Psoas muscle (tissue), 8 donors: ENCODE measurements around the gene SLC13A3. TPM values are rescaled to one million over a fixed set of nuclear protein-coding genes. Genes with fewer than 3 reads are reported as not detected.

Source experiments
- ATAC-seq, 4 donors: fragments of 200-7000 bp; cut with Tn5 transposase; one replicate each; pipeline ENCODE4 v1.9.1; 2020; ENCODE audit warnings: moderate library complexity in 3 of 4, mild to moderate bottlenecking in 2 of 4
- DNase-seq, 2 donors: peaks; one replicate each; pipeline ENCODE4 v3.0.0-alpha.2; 2020
- H3K27ac ChIP-seq: fragments of 200-600 bp; one replicate; pipeline ENCODE4 v1.8.0; 2022
- H3K27me3 ChIP-seq, 3 donors: fragments of 200-600 bp in 1 of 3; one replicate each; pipeline versions ENCODE4 v1.6.1 to v1.8.0; 2013 to 2022; ENCODE audit warnings: low read length in 2 of 3, mild to moderate bottlenecking in 2 of 3, moderate library complexity in 1 of 3; ENCODE audit not compliant: insufficient read depth in 3 of 3
- H3K36me3 ChIP-seq, 2 donors: fragments of 200-600 bp in 1 of 2; one replicate each; pipeline versions ENCODE4 v1.6.1 to v1.8.0; 2013 to 2022; ENCODE audit warnings: low read depth in 1 of 2, mild to moderate bottlenecking in 1 of 2, moderate library complexity in 1 of 2; ENCODE audit not compliant: insufficient read depth in 1 of 2
- H3K4me1 ChIP-seq: fragments of 200-600 bp; one replicate; pipeline ENCODE4 v1.8.0; 2022
- H3K4me3 ChIP-seq: fragments of 200-600 bp; one replicate; pipeline ENCODE4 v1.8.0; 2022; ENCODE audit warnings: mild to moderate bottlenecking
- H3K9me3 ChIP-seq: fragments of 200-600 bp; one replicate; pipeline ENCODE4 v1.8.0; 2022
- CTCF ChIP-seq: fragments of 200-600 bp; IDR thresholded peaks from one replicate; pipeline ENCODE4 v1.8.0; 2022; ENCODE audit warnings: antibody characterized with exemption
- WGBS, 3 donors: extraction: QIAGEN DNeasy Blood & Tissue Kit; methylation state at CpG; one replicate each; pipeline versions ENCODE4 v1.1.6 to v1.1.7; 2013; 5-methylcytosine and 5-hydroxymethylcytosine counted together
- intact Hi-C, 2 donors: fragments of 100-400 bp; cut with DNase I; formaldehyde crosslinking; loops; one replicate each; pipeline versions ENCODE4 v1.11.0 to v1.14.2; 2022
- polyA plus RNA-seq, 3 donors: library from polyadenylated mRNA; stranded (reverse); fragments of 200-250 nt; gene quantifications; one replicate each; pipeline ENCODE4 v1.2.3, GENCODE V29; 2013
- total RNA-seq, 4 donors: library from RNA; stranded (reverse); fragmentation: NEBNext Ultra II Directional in 2 of 4; extraction: Animal tissue kit (Norgen Biotek cat#: 25700) in 2 of 4; gene quantifications; one replicate each; pipeline versions ENCODE4 v1.2.1 to v1.2.4, GENCODE V29; 2021 to 2023
- donor health status: healthy with polysubstance abuse.
- donor health status: DM: no; HTN: no; CAD: no; lungs with moderate emphysema.
- donor health status: Bipolar disorder and iron deficiency.
- donor health status: healthy.
- donor health status: DM: yes; HTN: yes; CAD: no.
- donor health status: DM: no; HTN: no; CAD: no.
- donor health status: DM: no; HTN: no; CAD: no.
- donor health status: DM: yes; HTN: yes; CAD: no.

Gene SLC13A3
- total and polyA plus RNA-seq, 7 donors, result 0.04 to 0.38 (median 0.15) TPM

- H3K4me1 ChIP-seq, result no peaks in the 10 kb centered on the region
- ATAC-seq (no peak), DNase-seq (no peak)
- H3K9me3 ChIP-seq, result no peaks in the 10 kb centered on the region
- H3K27ac ChIP-seq, result no peak overlapping the region
- 85 to 92% (median 88%) methylated on average over 2 of the region's 2 CpGs for WGBS, 3 donors
- intact Hi-C loops, result no loop called here
- no peak for TF ChIP-seq CTCF
- H3K27me3 ChIP-seq, result peaks cover 0 to 2% (median 0%) of the 10 kb centered on the region in 3 donors
- no peak overlapping the region for H3K4me3 ChIP-seq
- no peaks in the 10 kb centered on the region for H3K36me3 ChIP-seq
Measured at GRCh38 chr20:46580613-46581205, 70.5 kb downstream of the SLC13A3 start.

- intact Hi-C loops, result no loop called here
- no peaks in the 10 kb centered on the region for H3K9me3 ChIP-seq
- no peaks in the 10 kb centered on the region for H3K4me1 ChIP-seq
- H3K27ac ChIP-seq, result no peak overlapping the region
- H3K27me3 ChIP-seq, result no peaks in the 10 kb centered on the region
- H3K36me3 ChIP-seq, result no peaks in the 10 kb centered on the region
- ATAC-seq (no peak), DNase-seq (no peak)
- TF ChIP-seq CTCF, result no peak
- no peak overlapping the region for H3K4me3 ChIP-seq
- WGBS, 3 donors, result 77 to 85% (median 83%) methylated on average over 6 to 7 of the region's 7 CpGs
Measured at GRCh38 chr20:46578745-46579144, 72.5 kb downstream of the SLC13A3 start.

- no peak overlapping the region for H3K27ac ChIP-seq
- intact Hi-C loops, result no loop called here
- WGBS, 3 donors, result 81 to 89% (median 87%) methylated on average over 6 of the region's 6 CpGs
Measured at GRCh38 chr20:46576774-46577395, 74.4 kb downstream of the SLC13A3 start.

GRCh38 chr20:46575937-46576461 is 75.3 kb downstream of the SLC13A3 start:
- WGBS, 3 donors, result 53 to 59% (median 55%) methylated on average over 9 of the region's 9 CpGs
- ATAC-seq (no peak), DNase-seq (no peak)
- no peaks in the 10 kb centered on the region for H3K4me1 ChIP-seq
- intact Hi-C loops, result no loop called here
- no peak overlapping the region for H3K27ac ChIP-seq
- no peaks in the 10 kb centered on the region for H3K36me3 ChIP-seq
- no peaks in the 10 kb centered on the region for H3K27me3 ChIP-seq
- no peak overlapping the region for H3K4me3 ChIP-seq
- no peaks in the 10 kb centered on the region for H3K9me3 ChIP-seq
- no peak for TF ChIP-seq CTCF

More at GRCh38 chr20:46576774-46577395, 74.4 kb downstream of the SLC13A3 start:
- Histone ChIP-seq H3K9me3 (no peaks in the 10 kb centered on the region), H3K27me3 (no peaks in the 10 kb centered on the region), H3K36me3 (no peaks in the 10 kb centered on the region), H3K4me3 (no peak overlapping the region), H3K4me1 (no peaks in the 10 kb centered on the region)
- ATAC-seq (no peak), DNase-seq (no peak)
- TF ChIP-seq CTCF, result no peak
